AG09319 (cell line): ENCODE data around the gene ZNF268.
A peak's percentile ranks its signal among the peaks of the same experiment; 100 is the strongest.

Experiments used
- DNase-seq: peaks from one replicate; pipeline ENCODE4 v3.0.0-alpha.2; 2010; ENCODE audit warnings: low read depth; ENCODE audit errors: extremely low read depth
- TF ChIP-seq, protein P1 (sequence below): IDR thresholded peaks from 2 replicates; pipeline ENCODE4 v1.5.1; 2011; ENCODE audit warnings: low read depth, mild to moderate bottlenecking, inconsistent platforms, low read length, moderate library complexity

Gene ZNF268

DNA sequence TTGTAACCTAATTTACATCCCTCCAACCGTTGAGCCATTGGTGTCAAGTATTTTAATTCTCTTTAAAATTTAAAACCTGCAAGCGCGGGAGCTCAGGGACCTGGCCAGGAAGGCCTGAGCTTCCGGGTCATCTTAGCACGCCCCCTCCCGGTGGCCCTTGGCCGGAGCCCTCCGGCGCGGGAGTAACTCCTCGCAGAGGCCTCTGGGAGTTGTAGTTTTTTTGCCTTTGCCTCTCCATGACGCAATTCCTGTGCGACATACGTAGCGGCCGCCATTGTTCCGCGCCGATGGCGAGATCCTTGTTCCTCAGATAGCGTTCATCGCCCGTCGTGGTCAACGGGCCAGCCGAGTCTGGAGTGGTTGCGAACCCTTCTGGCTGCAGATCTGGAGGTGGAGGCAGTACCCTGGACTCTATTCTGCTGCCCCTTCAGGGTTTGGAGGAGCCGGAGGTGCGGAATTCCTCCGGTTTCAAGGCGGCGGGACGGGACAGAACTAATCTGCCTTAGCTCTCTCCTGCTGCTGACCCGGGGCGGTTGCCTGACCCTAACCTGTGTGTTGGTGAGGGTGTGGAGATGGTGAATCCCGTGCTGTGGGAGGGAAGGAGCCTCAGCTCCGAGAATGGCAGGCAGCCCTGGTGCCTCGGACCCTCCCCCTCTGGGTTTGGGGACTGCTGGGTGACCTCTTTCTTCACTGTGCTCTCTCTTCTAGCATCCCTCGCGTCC is at the start of gene ZNF268:
ZNF268 (plus strand) TSS at position 258 of the 722 bp plus-strand sequence. CDS start 503 bp downstream, outside the sequence.
- peak; percentile 75 for DNase-seq
- TF ChIP-seq, protein P1, sequence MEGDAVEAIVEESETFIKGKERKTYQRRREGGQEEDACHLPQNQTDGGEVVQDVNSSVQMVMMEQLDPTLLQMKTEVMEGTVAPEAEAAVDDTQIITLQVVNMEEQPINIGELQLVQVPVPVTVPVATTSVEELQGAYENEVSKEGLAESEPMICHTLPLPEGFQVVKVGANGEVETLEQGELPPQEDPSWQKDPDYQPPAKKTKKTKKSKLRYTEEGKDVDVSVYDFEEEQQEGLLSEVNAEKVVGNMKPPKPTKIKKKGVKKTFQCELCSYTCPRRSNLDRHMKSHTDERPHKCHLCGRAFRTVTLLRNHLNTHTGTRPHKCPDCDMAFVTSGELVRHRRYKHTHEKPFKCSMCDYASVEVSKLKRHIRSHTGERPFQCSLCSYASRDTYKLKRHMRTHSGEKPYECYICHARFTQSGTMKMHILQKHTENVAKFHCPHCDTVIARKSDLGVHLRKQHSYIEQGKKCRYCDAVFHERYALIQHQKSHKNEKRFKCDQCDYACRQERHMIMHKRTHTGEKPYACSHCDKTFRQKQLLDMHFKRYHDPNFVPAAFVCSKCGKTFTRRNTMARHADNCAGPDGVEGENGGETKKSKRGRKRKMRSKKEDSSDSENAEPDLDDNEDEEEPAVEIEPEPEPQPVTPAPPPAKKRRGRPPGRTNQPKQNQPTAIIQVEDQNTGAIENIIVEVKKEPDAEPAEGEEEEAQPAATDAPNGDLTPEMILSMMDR = peak; percentile 84

DNA sequence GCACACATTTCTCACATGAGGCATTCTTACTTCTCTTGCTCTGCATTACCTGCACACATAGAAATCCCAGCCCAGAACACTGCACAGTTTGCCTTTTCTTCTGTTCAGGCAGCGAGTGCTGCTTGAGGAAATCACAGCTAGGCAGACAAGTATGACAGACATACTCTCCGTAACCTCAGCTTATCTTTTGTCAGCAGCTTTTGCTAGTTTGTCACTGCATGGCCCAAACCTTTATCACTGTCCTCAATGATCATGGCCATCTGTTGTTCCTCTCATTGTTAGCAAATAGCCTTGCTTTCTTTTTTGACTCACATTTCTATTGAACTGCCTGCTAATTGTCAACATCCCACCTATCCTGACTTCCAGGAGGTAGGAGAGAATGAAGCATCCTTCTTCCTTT is 45.5 kb upstream of the ZNF268 start:
- DNase-seq = no peak
- TF ChIP-seq, protein P1 = no peak

DNA sequence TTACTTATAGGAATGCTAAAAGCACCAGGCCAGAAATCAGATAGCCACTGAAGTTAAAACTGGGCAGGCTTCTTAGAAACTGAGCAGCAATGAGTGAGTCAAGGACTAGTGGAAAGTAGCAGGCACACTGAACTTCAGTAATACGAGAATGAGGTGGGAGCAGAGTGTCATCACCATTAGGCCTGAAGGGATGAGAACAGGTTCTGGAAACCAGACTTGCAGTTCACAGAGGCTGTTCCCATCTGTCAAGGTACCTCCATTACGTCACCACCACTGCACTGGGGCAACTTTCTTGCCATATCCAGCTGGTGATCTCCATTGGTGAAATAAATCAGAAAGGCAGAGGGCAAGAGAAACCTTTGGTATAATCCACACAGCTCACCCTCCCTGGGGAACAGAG is 35.3 kb upstream of the ZNF268 start:
- DNase-seq = no peak
- TF ChIP-seq, protein P1 = no peak

DNA sequence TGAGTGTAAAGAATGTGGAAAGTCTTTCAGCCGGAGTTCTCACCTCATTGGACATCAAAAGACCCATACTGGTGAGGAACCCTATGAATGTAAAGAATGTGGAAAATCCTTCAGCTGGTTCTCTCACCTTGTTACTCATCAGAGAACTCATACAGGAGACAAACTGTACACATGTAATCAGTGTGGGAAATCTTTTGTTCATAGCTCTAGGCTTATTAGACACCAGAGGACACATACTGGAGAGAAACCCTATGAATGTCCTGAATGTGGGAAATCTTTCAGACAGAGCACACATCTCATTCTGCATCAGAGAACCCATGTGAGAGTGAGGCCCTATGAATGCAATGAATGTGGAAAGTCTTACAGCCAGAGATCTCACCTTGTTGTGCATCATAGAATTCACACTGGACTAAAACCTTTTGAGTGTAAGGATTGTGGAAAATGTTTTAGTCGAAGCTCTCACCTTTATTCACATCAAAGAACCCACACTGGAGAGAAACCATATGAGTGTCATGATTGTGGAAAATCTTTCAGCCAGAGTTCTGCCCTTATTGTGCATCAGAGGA is 25.1 kb upstream of the ZNF268 start:
- no peak for DNase-seq
- TF ChIP-seq, protein P1 = no peak

DNA sequence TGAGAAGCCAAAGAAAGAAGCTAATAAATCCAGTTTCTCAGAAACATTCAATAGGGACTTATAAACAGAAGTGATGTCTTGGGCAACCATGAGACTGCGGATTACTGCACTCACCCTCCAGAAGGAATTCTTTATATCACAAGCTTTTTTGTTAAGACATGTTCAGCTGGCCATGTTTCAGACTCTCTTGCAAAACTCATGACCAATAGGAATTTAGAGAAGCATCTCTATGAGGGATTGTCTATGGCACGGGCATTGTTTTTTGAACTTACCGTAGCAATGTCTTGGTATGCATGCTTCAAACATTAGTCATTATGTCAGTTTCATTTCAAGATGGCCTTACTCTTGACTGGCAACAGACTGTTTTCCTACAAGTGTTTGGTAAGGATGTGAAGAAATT is 15.5 kb upstream of the ZNF268 start:
- DNase-seq = no peak
- TF ChIP-seq, protein P1 = no peak

DNA sequence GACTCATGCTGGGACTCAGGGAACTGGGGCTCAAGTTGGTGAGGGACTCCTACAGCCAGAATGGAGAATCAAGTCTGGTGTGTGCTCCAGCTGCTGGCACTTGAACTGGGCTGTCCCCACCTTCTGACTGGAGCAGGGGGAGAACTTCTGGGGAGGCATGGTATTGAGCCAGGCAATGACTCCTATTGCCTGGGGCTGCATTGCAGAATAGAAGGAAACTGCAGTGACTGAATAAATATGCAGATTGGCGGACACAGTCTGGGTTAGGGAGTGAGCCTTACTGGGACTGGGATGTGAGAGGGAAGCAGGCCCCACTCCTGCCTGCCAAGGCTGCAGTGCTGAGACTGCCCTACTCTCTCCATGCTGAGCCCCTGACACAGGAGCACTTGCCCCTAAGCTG is 8.8 kb upstream of the ZNF268 start:
- TF ChIP-seq, protein P1 = no peak
- no peak for DNase-seq

DNA sequence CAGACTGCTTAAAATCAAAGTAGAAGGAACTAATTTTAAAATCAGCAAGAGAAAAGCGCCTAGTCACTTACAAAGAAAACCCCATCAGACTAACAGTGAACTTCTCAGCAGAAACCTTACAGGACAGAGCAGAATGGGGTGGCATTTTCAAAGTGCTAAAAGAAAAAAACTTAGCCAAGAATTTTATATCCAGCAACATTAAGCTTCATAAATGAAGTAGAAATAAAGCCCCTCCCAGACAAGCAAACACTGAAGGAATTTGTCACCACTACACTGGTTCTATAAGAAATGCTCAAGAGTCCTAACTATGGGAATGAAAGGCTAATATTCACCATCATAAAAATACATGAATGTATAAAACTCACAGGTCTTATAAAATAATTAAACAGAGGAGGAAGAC is 6.4 kb upstream of the ZNF268 start:
- no peak for DNase-seq
- TF ChIP-seq, protein P1 = no peak
